HG03045 (cell line): Measurements from ENCODE around the gene GEMIN8.

Experiments
- ATAC-seq: cut with Tn5 transposase; IDR thresholded peaks from one replicate; pipeline ENCODE4 v1.9.1; 2021; ENCODE audit warnings: mild to moderate bottlenecking, moderate library complexity; ENCODE audit not compliant: unreplicated experiment

The GEMIN8 gene, protein sequence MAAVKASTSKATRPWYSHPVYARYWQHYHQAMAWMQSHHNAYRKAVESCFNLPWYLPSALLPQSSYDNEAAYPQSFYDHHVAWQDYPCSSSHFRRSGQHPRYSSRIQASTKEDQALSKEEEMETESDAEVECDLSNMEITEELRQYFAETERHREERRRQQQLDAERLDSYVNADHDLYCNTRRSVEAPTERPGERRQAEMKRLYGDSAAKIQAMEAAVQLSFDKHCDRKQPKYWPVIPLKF

DNA sequence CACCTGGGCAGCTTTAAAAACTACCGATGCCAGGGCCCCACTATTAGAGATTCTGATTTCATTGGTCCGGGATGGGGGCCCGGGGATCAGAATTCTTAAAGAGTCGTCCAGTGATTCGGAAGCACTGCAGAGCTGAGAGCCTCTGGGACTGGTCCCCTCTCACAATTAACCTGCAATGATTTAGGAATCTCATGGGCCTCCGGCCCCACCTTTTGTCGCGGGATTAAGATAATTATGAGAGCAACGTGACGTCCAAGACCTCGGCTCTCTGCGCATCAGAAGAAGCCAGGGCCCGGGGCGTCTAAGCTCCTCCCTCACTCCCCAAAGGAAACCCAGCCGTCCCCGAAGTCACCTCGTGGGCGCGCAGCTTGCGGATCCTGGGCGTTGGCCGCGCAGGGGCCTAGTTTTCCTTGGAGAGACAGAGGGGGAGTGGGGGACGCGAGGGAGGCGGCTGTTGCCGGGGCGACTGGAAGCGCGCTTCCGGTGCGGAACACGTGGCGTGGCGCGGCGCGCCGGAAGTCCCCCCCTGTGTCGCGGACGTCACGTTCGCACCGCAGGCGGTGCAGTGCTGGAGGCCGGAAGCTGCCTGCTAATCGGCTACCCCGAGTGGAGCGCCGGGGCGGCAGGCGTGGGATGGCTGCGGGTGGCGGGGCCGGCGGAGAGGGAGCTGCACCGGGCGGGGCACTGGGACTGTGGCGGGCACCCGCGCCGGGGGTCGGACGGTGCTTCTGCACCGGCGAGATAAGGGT, at the start of gene GEMIN8:
GEMIN8 (minus strand) TSS at position 468 of the 749 bp plus-strand sequence. CDS start 8,414 bp downstream, outside the sequence.
- peak; percentile 91 for ATAC-seq

DNA sequence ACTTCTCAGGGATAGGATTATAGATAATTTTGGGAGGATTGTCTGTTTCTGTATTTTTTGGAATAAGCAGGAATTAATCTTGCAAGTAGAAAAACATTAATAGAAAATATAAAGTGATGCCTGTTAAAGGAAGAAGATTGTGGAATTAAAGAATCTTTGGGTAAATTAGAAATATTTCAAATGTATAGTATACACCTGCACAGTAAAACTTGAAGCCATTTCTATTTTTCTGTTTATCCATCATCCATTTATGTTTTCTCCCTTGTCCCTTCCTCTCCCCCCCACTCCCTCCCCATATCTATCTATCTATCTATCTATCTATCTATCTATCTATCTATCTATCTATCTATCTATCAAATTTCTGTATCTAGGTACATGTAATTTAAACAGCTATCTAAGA, 46.9 kb upstream of the GEMIN8 start:
- no peak for ATAC-seq

DNA sequence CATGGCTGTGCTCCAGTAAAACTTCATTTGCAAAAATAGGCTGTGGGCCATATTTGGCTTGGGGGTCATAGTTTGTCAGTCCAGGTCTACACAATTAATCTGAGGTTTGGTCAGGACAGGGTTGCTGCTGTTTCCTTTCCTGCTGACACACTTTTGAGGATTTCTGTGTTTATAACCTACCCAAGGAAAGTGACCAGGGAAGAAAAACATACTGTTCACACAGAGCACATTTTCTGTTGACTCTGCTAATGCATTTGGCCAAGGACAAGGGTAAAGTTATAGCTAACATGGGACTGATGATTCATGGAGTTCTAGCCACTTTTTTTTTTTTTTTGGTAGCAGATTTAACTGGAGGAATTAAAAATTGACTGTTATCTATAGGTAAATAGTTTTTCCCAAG, 43.9 kb upstream of the GEMIN8 start:
- ATAC-seq, result no peak

DNA sequence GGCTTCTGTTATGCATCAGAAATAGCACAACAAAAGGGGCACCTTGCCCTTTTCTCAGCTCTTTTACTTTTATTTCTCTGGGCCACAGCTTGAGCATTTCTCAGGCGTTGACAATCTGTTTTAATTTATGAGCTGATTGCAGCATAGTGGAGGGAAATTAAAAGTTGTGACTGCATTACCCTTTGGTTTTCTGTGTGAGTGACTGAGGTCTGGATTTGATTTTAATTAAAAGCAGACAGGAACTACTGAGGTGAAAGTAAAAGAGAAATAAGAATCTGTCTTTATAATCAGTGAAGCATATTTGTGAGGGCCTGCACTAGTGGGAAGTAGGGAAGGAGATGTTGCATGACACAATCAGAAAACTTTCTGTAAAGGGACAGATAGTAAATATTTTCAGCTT, 43.4 kb upstream of the GEMIN8 start:
- ATAC-seq, result no peak

DNA sequence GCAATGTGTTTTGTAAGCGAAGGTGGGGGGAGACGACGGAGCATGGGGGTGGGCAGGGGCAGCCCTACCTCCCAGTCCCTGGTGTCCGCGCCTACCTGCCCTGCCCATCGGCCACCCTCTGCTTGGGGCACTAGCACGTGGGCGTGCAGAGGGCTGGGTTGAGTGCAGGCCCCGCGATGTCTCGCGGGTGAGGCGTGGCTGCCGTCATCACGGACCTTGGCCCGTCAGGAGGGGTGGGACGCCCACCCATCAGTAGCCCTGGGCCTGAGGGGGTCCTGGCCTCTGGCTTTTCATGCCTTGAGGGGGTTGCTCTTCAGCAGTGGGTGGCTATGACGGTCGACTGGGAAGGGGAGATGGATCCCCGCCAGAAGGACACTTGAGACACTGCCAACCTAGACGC, 36.1 kb upstream of the GEMIN8 start:
- ATAC-seq, result no peak

DNA sequence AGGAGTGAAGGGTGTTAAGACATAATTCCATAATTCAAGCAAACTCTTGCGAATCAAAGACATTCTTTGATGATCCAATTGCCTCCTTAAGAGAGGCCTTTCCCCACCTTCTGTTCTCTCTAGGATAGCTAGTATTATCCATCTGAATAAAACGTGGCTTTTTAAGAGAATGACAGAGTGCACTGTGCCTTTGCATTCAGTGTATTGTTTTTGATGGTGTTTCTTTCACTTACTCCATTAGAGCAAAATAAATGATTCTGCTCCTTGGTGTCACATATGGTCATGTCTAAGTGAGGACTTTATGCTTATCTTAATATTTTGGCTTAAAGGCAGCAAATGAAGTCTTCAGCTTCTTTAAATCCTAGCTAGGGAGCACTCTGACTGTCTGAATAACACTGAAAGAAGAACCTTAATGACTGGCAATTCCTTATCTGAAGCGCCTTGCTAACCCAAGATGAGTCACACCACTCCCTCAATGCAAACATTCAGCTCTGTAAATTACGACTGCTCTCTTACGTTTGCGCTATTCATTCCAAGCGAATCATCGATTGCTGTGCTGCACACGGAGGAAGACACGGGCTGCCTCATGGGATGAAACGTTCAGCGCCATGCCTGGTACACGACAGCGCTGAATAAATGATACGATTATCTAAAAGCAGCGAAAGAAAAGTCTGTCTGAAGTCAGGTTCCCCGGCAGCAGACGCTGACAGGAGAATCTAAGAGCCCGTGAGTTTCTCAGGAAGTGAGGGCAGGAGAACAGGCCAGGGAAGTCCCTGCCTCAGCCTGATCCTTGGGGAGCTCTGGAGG, 35.1 kb upstream of the GEMIN8 start:
- ATAC-seq, result no peak

DNA sequence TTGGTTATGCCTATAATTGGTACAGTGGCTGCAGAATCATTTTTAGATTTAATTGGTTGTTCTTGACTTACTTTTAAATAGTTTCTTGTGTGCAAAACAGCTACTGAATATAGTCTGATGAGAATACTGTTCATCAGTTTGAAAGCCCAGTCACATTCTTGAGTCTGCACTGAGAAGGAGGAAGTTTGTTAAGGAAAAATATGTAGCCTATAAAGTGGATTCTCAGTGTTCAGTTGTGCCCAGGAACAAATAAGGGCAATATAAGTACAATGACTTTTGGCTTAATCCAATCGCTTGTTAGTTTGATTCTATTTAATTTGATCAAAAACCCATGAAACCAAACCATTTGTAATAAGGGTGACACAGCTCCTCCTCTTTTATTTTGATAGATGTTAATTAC, 32.8 kb upstream of the GEMIN8 start:
- no peak for ATAC-seq

DNA sequence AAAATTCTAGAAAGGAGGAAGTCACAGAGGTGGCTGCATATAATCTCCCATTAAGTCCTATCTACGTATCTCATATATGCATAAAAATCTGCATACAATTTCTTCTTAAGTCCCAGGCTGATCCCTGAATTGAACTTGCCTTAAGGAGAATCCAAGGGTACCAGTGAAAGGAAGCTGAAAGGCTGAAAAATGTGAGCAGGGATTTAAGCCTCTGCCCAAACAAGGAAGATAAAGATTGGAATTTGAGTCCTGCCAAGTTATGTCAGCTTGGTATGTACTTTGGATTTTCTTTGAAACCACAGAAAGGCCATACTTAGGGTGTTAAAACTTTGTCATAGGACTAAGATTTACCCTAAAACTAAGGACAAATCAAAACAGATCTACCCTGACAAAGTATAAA, 26.5 kb upstream of the GEMIN8 start:
- no peak for ATAC-seq

DNA sequence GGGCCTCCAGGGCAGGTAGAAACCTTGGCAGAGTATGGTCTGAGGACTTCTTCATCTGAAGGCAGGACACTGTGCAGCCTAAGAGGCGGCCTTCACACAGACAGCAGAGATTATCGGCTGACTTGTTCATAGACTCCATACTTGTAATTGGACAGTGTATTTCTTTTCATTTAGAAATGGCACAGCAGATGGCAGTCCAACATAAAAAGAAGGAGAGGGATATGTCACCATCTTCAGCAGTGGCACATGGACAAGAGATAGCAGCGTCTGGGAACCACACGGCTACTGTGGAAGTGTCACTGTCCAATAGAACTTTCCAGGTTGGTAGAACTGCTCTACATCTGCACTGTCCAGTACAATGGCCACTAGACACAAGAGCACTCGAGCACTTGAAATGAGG, 21.7 kb upstream of the GEMIN8 start:
- ATAC-seq, result no peak

DNA sequence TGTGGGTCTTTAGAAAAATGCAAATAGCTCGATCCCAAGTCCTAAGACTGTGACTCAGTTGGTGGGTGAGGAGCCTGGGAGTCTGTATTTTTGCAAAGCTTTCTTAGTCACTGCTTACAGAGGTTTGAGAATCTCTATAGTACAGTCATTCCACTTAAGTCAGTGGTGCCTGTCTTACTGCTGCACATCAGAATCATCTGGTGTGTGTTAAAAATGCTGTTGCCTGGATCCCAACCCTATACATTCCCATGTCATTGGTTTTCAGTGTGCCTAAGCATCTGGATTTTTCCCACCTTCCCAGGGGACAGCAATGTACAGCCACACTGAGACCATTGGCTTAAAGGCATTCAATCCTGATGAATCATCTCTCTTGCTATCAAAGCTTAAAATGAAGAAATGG, 21.0 kb upstream of the GEMIN8 start:
- no peak for ATAC-seq

DNA sequence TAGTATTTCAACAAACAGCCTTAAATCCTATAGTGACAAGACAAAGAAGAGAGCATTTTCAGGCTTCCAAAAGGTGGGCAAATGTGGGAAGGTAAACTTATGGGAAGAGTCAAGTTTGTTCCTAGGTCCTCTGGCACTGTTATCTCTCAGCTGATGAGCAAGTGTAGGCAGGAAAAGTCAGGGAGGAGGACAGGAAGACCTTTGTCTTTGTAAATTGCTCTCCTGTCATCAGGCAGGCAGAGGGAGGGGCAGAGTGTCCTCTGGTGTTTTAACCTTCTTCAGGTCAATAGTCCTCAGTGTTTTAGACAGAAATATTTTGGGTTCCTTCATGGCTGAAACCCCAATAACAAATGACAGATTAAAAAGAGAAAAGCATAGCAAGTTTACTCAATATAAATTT, 13.5 kb upstream of the GEMIN8 start:
- ATAC-seq, result no peak

DNA sequence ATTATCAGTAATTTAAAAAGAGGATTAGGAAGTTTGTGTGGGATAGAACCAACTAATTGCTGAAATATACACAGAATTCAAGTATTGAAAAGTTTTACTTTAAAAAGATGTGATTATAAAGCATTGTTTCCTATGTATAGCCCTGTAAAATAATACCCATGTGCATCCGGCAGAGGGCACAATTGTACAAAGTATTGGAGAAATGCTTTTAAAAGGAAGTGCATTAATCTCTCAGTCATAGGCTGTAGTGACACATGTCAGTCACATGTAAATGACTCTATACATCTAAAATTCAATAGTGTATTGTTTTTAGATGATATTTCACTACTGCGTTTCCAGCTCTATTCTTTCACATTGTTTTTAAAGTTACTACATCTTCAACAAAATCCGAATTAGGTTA, 9.7 kb upstream of the GEMIN8 start:
- no peak for ATAC-seq

DNA sequence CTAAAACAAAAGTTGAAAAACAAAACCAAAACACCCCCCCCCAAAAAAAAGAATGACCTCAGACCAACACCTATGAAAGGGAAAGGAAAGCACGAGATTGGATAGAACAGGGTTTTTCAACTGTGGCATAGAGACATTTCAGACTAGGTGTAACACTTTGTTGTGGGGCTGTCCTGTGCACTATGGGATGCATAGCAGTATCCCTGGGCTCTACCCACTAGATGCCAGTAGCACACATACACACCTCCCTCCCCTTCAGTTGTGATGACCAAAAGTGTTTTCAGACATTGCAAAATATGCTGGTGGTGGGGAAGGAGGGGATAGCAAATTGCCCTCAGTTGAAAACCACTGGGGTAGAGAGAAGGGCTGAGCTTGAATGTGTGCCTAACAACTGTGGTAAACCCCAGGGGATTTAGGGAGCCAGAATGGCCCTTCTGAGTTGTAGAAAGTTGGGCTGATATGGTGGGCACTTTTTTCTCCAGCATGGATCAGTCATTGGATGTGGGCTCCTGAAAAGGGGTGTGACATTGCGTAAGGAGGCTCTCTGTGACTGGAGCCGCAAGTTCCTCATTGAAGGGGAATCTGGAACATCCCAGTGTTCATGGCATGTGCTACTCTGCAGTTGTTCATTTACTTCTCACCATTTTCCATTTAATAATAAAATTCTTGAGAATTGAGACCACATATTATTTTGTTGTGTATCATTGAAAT, 8.8 kb upstream of the GEMIN8 start:
- no peak for ATAC-seq

DNA sequence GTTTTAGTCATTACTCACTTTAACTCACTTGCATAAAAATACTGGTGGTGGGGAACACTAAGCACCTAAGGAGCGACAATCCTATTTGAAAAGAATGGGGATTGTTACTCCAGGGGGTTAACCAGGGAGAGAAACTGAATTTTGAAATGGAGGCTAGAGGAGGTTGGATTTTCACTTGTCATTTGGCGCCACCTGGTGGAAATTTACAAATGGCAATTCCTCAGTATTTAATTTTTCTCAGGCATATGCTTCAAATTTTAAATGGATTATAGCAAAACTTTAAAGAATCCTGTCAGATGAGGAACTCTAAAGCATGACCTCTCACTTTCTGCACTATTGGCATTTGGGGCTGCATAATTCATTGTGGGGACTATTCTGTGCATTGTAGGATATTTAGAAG, 2.7 kb upstream of the GEMIN8 start:
- no peak for ATAC-seq

DNA sequence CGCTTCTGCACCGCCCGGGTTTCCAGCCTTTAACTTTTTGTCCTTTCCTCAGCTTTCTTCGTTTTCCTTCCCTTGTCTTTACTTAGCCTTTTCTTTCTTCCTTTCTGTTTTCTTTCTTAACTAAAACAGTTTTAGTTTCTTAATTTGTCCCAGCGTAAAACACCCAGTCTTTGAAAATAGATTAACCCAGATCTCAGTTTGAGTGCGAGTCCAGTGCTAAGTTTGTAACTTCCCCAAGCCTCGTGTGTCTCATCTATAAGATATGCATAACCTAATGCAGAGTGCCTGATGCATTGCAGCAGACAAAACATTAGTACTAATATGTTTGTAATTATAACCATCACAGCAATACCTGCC, 460 bp upstream of the GEMIN8 start:
- peak; percentile 29 for ATAC-seq

DNA sequence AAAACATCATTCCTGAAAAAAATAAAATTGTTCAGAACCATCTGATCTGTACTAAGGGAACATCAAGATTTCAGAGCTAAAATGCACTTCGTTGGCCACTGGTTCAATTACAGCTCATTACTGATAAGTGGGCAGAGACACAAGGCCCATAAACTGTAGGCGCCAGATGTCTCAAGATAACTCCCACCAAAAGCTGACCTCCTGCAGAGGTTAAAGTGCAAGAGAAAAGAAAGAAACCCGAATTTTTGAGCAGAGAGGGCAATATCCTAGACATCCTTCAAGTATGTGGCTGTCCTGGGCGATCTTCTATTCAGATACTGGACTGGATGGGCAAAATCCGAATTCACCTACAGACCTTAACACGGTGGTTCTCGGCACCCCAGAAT, 660 bp downstream of the GEMIN8 start:
- ATAC-seq, result no peak

DNA sequence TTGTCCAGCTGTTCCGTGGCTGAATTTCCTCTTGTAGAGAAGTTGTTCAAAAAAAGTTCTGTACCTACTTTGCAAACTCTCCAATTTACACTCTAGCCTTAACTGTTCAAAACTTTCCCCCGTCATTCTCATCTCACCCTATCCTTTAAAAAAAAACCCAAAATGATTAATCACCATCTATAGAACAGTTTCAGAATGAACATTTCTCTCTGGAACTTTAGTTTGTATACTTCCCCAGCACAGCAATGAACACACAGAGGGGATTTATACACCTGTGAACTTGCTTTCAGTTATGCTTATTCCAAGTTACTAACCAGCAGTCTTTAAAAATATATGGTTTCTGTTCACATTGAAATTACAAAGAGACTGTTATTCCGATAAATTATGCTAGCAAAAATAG, 1.2 kb downstream of the GEMIN8 start:
- ATAC-seq, result no peak

DNA sequence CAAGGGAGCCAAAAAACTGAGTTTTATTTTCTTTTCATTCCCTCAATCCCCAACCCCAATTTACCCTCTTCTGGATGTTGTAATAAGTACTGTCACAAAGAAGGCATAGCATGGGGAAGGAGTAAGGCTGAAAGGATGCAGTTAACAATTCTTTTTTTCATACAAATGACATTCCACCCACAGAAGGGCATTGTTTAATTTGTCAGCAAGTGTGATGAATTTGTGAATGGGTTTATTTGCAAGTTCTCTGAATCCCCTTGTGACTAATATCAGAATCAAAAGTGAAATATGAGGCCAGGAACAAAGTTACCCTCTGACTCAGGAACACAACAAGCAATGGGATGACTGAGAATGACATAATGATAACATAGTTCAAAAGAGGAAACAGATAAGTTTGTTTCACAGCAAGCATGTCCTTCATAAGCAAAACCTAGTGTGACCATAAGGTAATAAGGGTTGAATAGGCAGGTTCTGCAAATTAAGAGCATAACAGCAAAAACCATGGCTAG, 2.1 kb downstream of the GEMIN8 start:
- no peak for ATAC-seq

DNA sequence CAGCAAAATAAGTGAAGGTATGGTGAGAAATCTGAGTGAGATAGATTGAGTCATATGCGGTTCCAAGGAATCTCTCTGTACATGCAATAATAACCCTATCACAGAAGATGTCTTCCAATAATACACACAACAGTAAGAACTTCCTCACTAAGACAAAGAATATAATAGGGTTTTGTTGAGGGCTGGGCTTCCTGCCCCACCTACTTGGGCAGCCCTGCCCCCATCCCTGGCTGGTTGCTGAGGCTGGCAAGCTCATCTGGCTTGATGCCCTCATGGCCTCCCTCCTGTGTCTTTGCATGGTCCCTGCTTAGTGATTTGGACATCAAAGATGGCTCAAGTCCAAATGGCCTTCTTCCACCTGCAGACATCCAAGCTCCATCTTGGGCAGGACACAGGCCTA, 2.7 kb downstream of the GEMIN8 start:
- no peak for ATAC-seq

DNA sequence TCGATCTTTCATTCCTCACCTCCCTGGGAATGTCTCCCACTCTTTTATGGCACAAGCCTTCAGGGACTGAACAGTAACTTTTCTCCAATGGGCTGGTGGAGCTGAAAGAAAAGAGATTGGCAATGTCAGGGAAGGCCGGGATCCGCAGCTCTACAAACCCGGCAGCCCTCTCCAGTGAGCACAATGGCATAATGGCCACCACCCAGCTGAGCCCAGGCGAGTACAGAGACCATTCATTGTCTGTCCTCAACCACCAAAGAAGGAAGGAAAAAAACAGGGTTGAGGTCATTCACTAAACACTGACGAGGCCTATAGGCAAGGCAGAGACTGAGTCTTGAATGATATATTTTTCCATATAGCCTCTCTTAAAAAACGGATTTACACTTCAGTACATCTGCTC, 3.6 kb downstream of the GEMIN8 start:
- no peak for ATAC-seq

DNA sequence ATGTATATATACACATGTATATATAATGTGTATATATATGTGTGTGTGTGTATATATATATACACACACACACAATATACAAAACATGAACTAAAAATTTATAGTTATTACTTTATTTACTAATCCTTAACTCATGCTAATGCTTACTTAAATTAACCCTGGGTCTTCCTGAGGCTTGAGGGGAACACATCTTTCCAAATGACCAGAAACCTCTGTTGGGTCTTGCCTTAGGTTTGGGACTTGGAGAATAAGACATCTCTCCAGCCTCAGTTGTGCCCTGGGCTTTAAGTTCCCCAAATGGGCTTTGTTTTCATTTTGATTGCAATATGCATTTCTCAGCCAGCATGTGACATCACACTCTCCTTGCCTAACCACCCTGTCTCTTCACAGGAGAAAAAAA, 7.7 kb downstream of the GEMIN8 start:
- no peak for ATAC-seq
